Endothelial cell of umbilical vein (primary cell): ENCODE measurements around the gene THSD7B. TPM values are rescaled to one million over a fixed set of nuclear protein-coding genes. Genes with fewer than 3 reads are reported as not detected.

ENCODE experiments used
- BruUV-seq: library from RNA; stranded (reverse); fragments of 400-500 nt; replicated peaks from 2 replicates; lab custom pipeline; 2021; lab: Mats Ljungman, UMichigan
- CTCF ChIA-PET: fragments of 300-600, 350-600 bp; sonication (Branson Sonifier 250); formaldehyde crosslinking; loops from one replicate; lab custom pipeline; 2021; ENCODE audit warnings: antibody characterized with exemption, inconsistent platforms; lab: Charles Lee
- POLR2A ChIA-PET: fragments of 300-600, 350-600 bp; sonication (Branson Sonifier 250); formaldehyde crosslinking; loops from one replicate; lab custom pipeline; 2021; ENCODE audit warnings: antibody characterized with exemption, inconsistent platforms; lab: Charles Lee
- DNase-seq: peaks from one replicate; pipeline ENCODE4 v3.0.0-alpha.2; 2011; ENCODE audit warnings: low read depth, low spot score
- FAIRE-seq: peaks from 2 replicates; lab custom pipeline; 2011; peaks lifted over from hg19 to GRCh38; lab: Jason Lieb, UNC
- H2AFZ ChIP-seq: 2 replicates; pipeline ENCODE4 v1.6.0; 2012; ENCODE audit warnings: low read depth, low read length, control low read depth, inconsistent platforms
- H3K27ac ChIP-seq: 2 replicates; pipeline ENCODE4 v1.5.1; 2011; ENCODE audit warnings: low read depth, mild to moderate bottlenecking, control low read depth, low read length, moderate library complexity; ENCODE audit not compliant: insufficient read depth
- H3K27me3 ChIP-seq, 2 experiments: 2 replicates each; pipeline versions ENCODE4 v1.6.0 to v1.6.1; 2011; ENCODE audit warnings: low read length in 2 of 2, mixed read lengths in 1 of 2; ENCODE audit not compliant: control insufficient read depth in 2 of 2, insufficient read depth in 2 of 2
- H3K36me3 ChIP-seq, 2 experiments: 2 replicates in 1 of 2; 3 replicates in 1 of 2; pipeline ENCODE4 v1.5.1; 2011; ENCODE audit warnings: low read length in 2 of 2, mild to moderate bottlenecking in 1 of 2, moderate library complexity in 1 of 2; ENCODE audit not compliant: control insufficient read depth in 2 of 2, insufficient read depth in 2 of 2; ENCODE audit errors: extremely low read depth in 1 of 2
- H3K4me1 ChIP-seq: 3 replicates; pipeline ENCODE4 v1.5.1; 2011; ENCODE audit warnings: mild to moderate bottlenecking, low read length; ENCODE audit not compliant: control insufficient read depth, insufficient read depth; ENCODE audit errors: extremely low read depth
- H3K4me2 ChIP-seq: 2 replicates; pipeline ENCODE4 v1.6.1; 2011; ENCODE audit warnings: low read length, control low read depth, mixed read lengths; ENCODE audit not compliant: insufficient read depth
- H3K4me3 ChIP-seq, 3 experiments: fragments of 200-600 bp in 1 of 3; sonication (generic), shearing (Covaris generic) in 1 of 3; replicated peaks in 1 of 3; 2 replicates each; pipeline ENCODE4 v1.5.1; 2011 to 2016; ENCODE audit warnings: control low read depth in 3 of 3, low read length in 3 of 3, mild to moderate bottlenecking in 2 of 3, inconsistent platforms in 1 of 3, low read depth in 1 of 3, moderate library complexity in 1 of 3; ENCODE audit not compliant: insufficient read depth in 1 of 3
- H3K79me2 ChIP-seq: 2 replicates; pipeline ENCODE4 v1.6.0; 2012; ENCODE audit warnings: low read length, inconsistent platforms; ENCODE audit not compliant: control insufficient read depth, insufficient read depth
- H3K9ac ChIP-seq: replicated peaks from 2 replicates; pipeline ENCODE3; 2011; ENCODE audit warnings: low read length, control low read depth; ENCODE audit not compliant: insufficient read depth; ENCODE audit errors: extremely low read depth
- H3K9me1 ChIP-seq: replicated peaks from 3 replicates; pipeline ENCODE4 v1.6.0; 2011; ENCODE audit warnings: mild to moderate bottlenecking, low read length; ENCODE audit not compliant: control insufficient read depth, insufficient read depth; ENCODE audit errors: extremely low read depth
- H3K9me3 ChIP-seq: replicated peaks from 2 replicates; pipeline ENCODE4 v1.5.1; 2012; ENCODE audit warnings: low read length, inconsistent platforms; ENCODE audit not compliant: control insufficient read depth, insufficient read depth
- H4K20me1 ChIP-seq: replicated peaks from 2 replicates; pipeline ENCODE3; 2011; ENCODE audit warnings: mild to moderate bottlenecking, low read length; ENCODE audit not compliant: control insufficient read depth, insufficient read depth; ENCODE audit errors: extremely low read depth
- CTCF ChIP-seq, 2 donors: IDR thresholded peaks; 1 replicate in 1 of 2; 2 replicates in 1 of 2; pipeline ENCODE4 v1.5.1; 2011; ENCODE audit warnings: low read length in 2 of 2, mild to moderate bottlenecking in 2 of 2, moderate library complexity in 2 of 2, control low read depth in 1 of 2, inconsistent platforms in 1 of 2, low read depth in 1 of 2; ENCODE audit not compliant: insufficient read depth in 1 of 2; ENCODE audit errors: extremely low read depth in 1 of 2
- EZH2 ChIP-seq: IDR thresholded peaks from 2 replicates; pipeline ENCODE4 v1.6.1; 2012; ENCODE audit warnings: borderline replicate concordance, low read depth, mild to moderate bottlenecking, moderate library complexity, low read length, inconsistent platforms; ENCODE audit not compliant: severe bottlenecking
- FOS ChIP-seq: IDR thresholded peaks from 2 replicates; pipeline ENCODE4 v1.6.1; 2011; ENCODE audit warnings: mild to moderate bottlenecking, low read length, moderate library complexity, borderline replicate concordance; ENCODE audit not compliant: insufficient read depth
- GATA2 ChIP-seq: IDR thresholded peaks from 2 replicates; pipeline ENCODE4 v1.7.0; 2011; ENCODE audit warnings: low read depth, mild to moderate bottlenecking, moderate library complexity, mixed read lengths, low read length; ENCODE audit not compliant: insufficient read length, insufficient read depth
- JUN ChIP-seq: IDR thresholded peaks from 2 replicates; pipeline ENCODE4 v1.6.1; 2011; ENCODE audit warnings: borderline replicate concordance, low read depth; ENCODE audit not compliant: insufficient read length, insufficient read depth
- MAX ChIP-seq: IDR thresholded peaks from 2 replicates; pipeline ENCODE4 v1.6.1; 2011; ENCODE audit not compliant: insufficient read depth, insufficient read length
- MYC ChIP-seq: IDR thresholded peaks from one replicate; pipeline ENCODE4 v1.6.1; 2011; ENCODE audit warnings: mild to moderate bottlenecking, low read depth, low read length
- POLR2A ChIP-seq: IDR thresholded peaks from 2 replicates; pipeline ENCODE4 v1.6.1; 2012; ENCODE audit warnings: low read depth, mild to moderate bottlenecking, control low read depth, low read length
- POLR2AphosphoS5 ChIP-seq: IDR thresholded peaks from 2 replicates; pipeline ENCODE4 v1.6.1; 2012; ENCODE audit warnings: low read depth, mild to moderate bottlenecking, control low read depth, low read length, moderate library complexity; ENCODE audit not compliant: insufficient read depth
- dilution Hi-C: fragments of 300-500 bp; cut with MboI; formaldehyde crosslinking; loops from one replicate; pipeline ENCODE4 v1.15.0; 2019; ENCODE audit warnings: low sequenced_read_pairs; ENCODE audit not compliant: extremely low pct_ligation_motif_present
- intact Hi-C: fragments of 100-400 bp; cut with micrococcal nuclease; formaldehyde crosslinking; loops from one replicate; pipeline ENCODE4 v1.10.0; 2022
- polyA plus RNA-seq, 4 experiments: library from polyadenylated mRNA; depleted of rRNA in 3 of 4; stranded (reverse) in 3 of 4; unstranded in 1 of 4; fragments of >200 nt; gene quantifications; 2 replicates each; pipeline versions ENCODE4 v1.2.1 to v1.2.3, GENCODE V29; 2011 to 2012; ENCODE audit warnings: missing spikeins in 1 of 4
- total RNA-seq: library from RNA; stranded (reverse); gene quantifications from 2 replicates; pipeline ENCODE4 v1.2.3, GENCODE V29; 2021

The THSD7B gene
- total and polyA plus RNA-seq, 2 donors (not counting 3 experiments of a cell fraction or from before 2014, with no cell fraction given): 0.04 TPM; not detected in 1

- Histone ChIP-seq H3K27ac (no peak overlapping the region), H4K20me1 (no peaks in the 10 kb centered on the region), H3K36me3 (no peaks in the 10 kb centered on the region), H3K27me3 (no peaks in the 10 kb centered on the region), H3K9me1 (no peaks in the 10 kb centered on the region), H3K4me1 (no peaks in the 10 kb centered on the region), H2AFZ (no peak overlapping the region), H3K9me3 (peaks cover 3% of the 10 kb centered on the region), H3K79me2 (no peaks in the 10 kb centered on the region), H3K9ac (no peak overlapping the region), H3K4me3 (no peak overlapping the region), H3K4me2 (no peak overlapping the region)
- DNase-seq (no peak), FAIRE-seq (no peak)
- ChIA-PET POLR2A (no interaction called here), CTCF (no interaction called here)
- TF ChIP-seq GATA2 (no peak), FOS (no peak), JUN (no peak), POLR2A (no peak), CTCF (IDR thresholded peaks at IDR 0.05; ENCODE audit: extremely low read depth in 1 of 2, insufficient read depth in 1 of 2, low read depth in 1 of 2, low read length in 2 of 2) (no peak), POLR2AphosphoS5 (no peak), EZH2 (no peak), MYC (no peak), MAX (no peak)
- dilution Hi-C loops (no loop called here), intact Hi-C loops (no loop called here)
- no TSS peak for BruUV-seq
Measured at GRCh38 chr2:137705296-137705695, 940.0 kb downstream of the THSD7B start.
